LHCN-M2 (cell line): ENCODE results near the gene PSMF1. TPM values are rescaled to one million over a fixed set of nuclear protein-coding genes. Genes with fewer than 3 reads are reported as not detected.

Experiments
- DNase-seq: peaks from one replicate; pipeline ENCODE4 v3.0.0-alpha.2; 2012; ENCODE audit warnings: low read depth
- total RNA-seq: library from RNA; depleted of rRNA; stranded (reverse); fragments of >200 nt; gene quantifications from 2 replicates; pipeline ENCODE4 v1.2.3, GENCODE V29; 2014

Gene PSMF1
- total RNA-seq, 1 experiment from 2014 or later: 142 TPM

GRCh38 chr20:1163653-1164052, 45.3 kb downstream of the PSMF1 start:
- no peak for DNase-seq

DNA sequence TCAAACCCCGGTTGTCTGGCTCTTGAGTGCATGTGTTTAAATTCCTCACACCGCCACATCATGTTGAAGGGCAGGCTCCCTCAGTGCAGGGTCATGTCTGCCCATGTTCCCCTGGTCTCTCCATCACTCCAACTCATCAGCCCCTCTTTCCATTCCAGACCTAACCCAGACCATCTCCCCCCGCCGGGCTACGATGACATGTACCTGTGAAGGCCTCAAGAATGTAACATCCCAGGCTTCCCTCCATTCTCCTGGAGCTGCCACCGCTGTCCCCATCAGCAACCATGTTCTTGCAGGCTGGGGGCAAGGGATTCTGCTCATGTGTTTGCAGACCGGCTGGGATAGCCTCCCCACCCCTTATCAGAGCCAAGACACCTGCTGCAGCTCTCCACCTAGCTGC, 46.5 kb downstream of the PSMF1 start:
- DNase-seq: no peak

GRCh38 chr20:1165521-1165920, 47.1 kb downstream of the PSMF1 start:
- DNase-seq: no peak

- no peak for DNase-seq
These were observed 47.5 kb downstream of the PSMF1 start for GRCh38 chr20:1165941-1166340.

DNA sequence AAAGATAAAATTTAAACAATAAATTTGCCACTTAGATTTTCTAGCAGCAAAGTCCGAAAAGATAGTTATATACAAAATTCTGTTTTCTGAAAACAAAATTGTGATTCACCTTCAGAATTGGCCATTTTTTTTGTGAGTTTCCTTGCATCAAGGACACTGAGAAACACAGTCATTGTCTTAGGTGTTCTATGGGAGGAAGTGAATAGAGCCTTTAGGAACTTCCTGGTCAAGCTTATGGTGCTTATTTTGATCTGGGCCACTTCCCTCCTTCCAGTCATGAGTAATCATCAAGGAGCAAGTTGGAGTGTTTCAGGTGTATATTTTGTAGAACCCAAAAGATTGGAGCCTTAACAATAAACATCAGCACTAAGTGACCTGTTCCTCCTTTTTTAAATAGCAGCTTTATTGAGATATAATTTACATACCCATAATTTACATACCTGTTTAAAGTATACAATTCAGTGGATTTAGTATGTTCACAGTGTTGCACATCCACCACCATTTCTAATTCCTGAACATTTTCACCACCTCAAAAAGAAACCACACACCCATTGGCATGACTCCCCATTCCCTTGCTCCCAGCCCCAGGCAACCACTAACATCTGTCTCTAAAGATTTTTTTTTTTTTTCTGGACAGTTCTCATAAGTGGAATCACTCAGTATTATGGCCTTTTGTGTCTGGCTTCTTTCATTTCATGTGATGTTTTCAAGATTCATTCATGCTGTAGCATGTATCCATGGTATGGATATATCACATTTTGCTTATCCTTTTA, 48.7 kb downstream of the PSMF1 start:
- no peak for DNase-seq

GRCh38 chr20:1169224-1169623, 50.8 kb downstream of the PSMF1 start:
- DNase-seq: no peak

DNA sequence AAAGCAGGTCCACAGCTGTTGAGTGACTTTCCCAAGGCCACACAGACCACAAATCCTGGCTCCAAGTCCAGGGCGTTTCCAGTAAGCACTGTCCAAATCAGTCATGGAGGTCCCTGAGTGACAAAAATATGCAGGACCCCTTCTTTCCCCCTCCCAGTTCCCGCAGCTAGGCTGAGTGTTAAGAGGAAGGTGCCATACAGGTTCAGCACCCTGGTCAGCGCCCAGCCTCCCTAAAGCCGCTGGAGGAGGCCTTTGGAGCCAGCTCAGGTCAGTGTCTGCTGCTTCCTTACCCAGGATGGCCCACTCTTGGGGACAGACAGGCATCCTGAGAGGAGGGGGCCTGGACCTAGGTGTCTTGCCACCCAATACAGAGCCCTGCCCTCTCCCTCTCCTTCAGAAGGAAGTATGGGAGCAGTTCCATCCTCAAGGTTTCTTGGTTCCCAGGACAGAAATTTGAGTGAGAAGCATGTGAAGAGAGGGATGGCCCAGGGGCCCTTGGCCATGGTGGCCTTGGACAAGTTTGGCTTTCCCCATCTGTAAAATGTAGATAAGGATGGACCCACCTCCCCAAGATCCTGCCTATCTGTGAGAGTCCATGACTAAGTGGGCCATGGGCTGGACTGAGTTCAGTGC, 53.2 kb downstream of the PSMF1 start:
- DNase-seq: peak; percentile 20

DNA sequence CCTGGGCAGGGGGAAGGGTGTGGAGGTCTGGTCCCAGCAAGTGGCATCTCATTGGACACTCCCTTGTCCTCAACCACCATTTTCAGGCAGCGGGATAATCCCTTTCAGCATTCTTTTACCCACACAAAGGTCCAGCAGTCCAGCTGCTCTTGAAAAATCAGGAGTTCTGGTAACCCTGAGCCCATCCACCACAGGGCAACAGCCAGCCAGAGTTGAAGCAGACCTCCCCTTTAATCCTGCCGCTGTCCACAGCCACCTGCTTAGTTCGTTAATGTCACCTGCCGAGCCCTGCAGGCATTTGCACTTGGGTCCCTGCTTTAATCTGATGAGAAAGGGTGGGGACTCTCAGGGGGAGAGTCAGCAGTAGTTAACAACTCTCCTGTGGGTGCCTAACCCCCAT, 55.3 kb downstream of the PSMF1 start:
- no peak for DNase-seq

DNA sequence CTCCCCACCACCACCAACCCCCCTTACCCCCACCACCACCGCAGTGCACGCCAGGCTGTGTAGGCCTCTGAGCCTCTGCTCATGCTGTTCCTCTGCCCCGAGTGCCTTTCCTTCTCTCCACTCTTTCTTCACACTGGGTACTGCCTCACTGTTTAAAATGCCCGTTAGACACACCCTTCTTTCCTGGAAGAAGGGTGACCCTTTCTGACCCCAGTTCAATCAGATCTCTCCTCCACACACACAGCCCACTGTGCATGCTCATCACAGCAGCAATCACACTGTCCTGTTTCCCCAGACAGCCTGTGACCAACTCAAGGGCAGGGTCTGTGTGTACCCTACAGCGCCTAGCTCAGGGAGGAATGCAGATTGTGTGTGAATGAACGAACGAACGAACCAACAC, 56.4 kb downstream of the PSMF1 start:
- DNase-seq: no peak

- peak; percentile 14 for DNase-seq
These were observed 59.3 kb downstream of the PSMF1 start for GRCh38 chr20:1177680-1178079.

DNA sequence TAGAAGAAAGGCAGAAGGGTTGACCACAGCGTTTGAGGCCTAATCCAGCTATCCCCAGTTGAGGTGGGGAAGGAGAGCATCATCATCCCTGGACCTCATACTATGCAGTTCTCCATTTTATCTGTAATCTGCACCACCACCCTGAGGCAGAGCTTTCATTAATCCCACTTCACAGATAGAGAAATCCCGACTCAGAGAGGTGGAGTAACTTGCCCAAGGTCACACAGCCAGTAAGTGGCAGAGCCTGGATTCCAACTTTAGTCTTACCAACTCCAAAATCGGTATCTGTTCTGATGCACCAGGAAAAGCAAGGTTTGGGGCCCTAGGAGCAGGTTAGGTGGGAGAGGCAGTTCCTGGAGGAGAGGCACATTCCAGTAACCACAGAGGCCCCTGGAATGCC, 59.7 kb downstream of the PSMF1 start:
- no peak for DNase-seq

- DNase-seq: no peak
These were observed 60.2 kb downstream of the PSMF1 start for GRCh38 chr20:1178623-1179022.

GRCh38 chr20:1180949-1181348, 62.5 kb downstream of the PSMF1 start:
- no peak for DNase-seq

GRCh38 chr20:1182106-1182505, 63.7 kb downstream of the PSMF1 start:
- no peak for DNase-seq

DNA sequence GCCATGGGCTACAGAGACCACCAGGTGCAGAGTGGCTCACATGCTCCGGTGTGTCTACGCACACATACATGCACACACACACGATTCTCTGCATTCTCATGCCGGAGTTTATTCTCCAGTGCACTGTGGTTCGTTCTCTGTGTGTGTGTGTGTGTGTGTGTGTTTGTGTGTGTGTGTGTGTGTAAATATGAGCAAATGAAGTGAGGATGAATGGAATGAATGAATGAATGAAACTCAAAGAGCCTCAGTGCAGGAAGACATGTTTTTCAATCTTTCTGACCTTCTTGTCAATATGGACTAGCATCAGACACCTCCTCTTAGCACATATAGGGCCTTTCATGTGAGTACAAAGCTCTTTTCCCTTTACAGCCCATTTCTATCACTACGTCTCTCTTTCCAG, 64.8 kb downstream of the PSMF1 start:
- DNase-seq: no peak

DNA sequence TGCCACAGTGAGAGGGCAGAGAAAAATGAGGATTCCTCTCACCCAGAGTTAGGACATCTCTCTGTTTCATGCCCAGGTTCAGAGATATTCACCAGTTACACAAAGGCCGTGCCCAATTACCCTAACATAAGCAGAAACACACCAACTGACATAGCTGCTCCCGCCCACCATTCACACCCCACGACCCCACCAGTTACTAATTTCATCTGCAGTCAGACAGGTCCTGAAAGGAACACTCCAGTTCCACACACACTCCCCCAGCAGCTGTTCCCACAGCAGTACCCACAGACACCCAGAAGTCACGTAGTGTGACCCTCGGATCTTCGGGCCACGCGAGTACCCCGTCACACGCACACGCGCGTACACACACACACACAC, 65.8 kb downstream of the PSMF1 start:
- no peak for DNase-seq

GRCh38 chr20:1184638-1185315, 66.4 kb downstream of the PSMF1 start, which contains the start of gene TMEM74B:
Gene TMEM74B, minus strand, starts transcription at chr20:1184981. Its CDS starts 1,180 bp downstream, at chr20:1183801.
- no peak for DNase-seq

DNA sequence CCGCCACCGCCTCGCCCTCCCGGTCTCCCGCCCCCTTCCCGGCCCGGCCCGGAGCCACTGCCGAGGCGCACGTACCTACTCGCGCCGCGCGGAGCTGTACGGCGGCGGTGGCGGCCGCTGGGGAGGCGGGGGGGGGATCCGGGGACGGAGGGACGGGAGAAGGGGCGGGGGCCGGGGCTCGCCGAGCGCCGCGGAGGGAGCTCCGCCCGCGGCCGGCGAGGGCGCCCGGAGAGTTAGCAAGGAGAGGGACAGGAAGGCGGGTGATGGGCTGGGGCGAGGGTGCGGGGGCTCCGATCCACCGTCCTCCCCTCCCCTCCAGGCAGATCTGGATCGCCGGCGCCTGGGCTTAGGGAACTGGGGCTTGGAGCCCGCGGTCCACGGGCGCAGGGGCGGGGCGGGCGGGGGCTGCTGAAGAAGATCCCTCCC, 66.9 kb downstream of the PSMF1 start:
- DNase-seq: no peak

GRCh38 chr20:1185790-1186334, 67.5 kb downstream of the PSMF1 start:
- peak; percentile 26 for DNase-seq

DNA sequence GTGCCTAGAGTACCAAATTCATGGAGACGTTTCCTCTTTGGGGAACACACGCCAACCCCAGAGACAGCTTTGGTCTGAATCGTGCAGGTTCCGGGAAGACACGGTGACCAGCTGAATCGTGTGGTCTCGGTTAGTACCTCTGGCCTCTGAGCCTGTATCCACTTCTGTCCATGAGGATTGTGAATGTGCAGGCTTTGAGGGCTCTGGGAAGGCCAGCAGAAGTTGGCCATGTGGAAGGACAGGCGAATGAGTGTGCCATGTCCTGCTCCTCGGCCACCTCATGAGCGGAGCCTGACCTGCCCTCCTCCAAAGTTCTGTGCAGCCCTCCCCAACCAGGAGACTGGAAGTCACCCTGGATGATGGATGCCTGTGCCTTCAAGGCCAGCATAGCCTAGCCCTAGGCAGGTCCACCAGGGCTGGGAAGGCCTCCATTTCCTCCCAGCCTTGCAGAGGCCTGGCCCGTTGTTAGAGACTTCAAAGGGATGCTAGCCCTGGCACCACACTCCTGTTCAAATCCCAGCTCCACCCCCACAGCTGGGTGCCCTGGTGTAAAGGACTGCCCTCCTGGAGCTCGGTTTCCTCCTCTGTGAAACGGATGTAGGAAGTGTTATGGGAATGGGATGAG, 68.1 kb downstream of the PSMF1 start:
- DNase-seq: no peak

DNA sequence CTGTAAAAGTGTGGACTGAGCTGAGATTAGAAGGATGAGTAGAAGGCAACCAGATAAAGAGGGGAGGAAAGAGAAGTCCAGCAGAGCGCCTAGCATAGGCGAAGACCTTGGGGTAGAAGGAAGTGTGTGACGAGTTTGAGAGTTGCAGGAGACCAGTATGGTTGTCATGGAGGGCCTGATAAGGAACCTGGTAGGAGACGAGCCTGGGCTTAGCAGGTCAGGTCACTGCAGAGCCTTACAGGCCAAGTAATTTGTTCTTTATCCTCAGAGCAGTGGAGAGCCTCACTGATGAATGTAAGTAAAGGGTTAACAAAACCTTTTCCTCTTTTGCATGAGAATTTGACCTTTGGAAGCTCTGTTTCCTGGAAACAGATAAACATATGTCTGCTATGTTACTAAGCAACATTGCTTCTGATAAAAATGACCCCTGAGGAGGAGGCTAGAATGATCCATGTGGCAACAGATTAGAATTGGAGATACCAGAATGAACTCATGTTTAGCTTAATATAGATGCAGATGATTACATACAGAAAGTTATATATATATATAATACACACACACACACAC, 69.3 kb downstream of the PSMF1 start:
- DNase-seq: no peak

- no peak for DNase-seq
These were observed 69.9 kb downstream of the PSMF1 start for GRCh38 chr20:1188347-1188746.
